Lower lobe of right lung (tissue), 2 donors: ENCODE data around the gene SEMA3E. TPM values are rescaled to one million over a fixed set of nuclear protein-coding genes. Genes with fewer than 3 reads are reported as not detected.

Experiments
- ATAC-seq, 2 donors: fragments of 200-7000 bp; cut with Tn5 transposase; one replicate each; pipeline ENCODE4 v1.9.1; 2020 to 2022; ENCODE audit warnings: mild to moderate bottlenecking in 2 of 2, moderate library complexity in 2 of 2
- DNase-seq: peaks from one replicate; pipeline ENCODE4 v3.0.0-alpha.2; 2020
- H3K27ac ChIP-seq: fragments of 200-600 bp; one replicate; pipeline ENCODE4 v1.8.0; 2022
- H3K27me3 ChIP-seq: fragments of 200-600 bp; one replicate; pipeline ENCODE4 v1.8.0; 2022; ENCODE audit warnings: low read depth
- H3K36me3 ChIP-seq: fragments of 200-600 bp; one replicate; pipeline ENCODE4 v1.8.0; 2022; ENCODE audit warnings: mild to moderate bottlenecking
- H3K4me1 ChIP-seq: fragments of 200-600 bp; one replicate; pipeline ENCODE4 v1.8.0; 2022
- H3K4me3 ChIP-seq: fragments of 200-600 bp; one replicate; pipeline ENCODE4 v1.8.0; 2022; ENCODE audit warnings: mild to moderate bottlenecking
- H3K9me3 ChIP-seq: fragments of 200-600 bp; one replicate; pipeline ENCODE4 v1.8.0; 2022
- CTCF ChIP-seq: fragments of 200-600 bp; IDR thresholded peaks from one replicate; pipeline ENCODE4 v1.8.0; 2022; ENCODE audit warnings: antibody characterized with exemption, mild to moderate bottlenecking
- intact Hi-C: fragments of 100-400 bp; cut with DNase I; formaldehyde crosslinking; loops from one replicate; pipeline ENCODE4 v1.11.0; 2022
- total RNA-seq: library from RNA; stranded (reverse); fragmentation: NEBNext Ultra II Directional; extraction: Animal tissue kit (Norgen Biotek cat#: 25700); gene quantifications from one replicate; pipeline ENCODE4 v1.2.1, GENCODE V29; 2021
- donor health status: DM: no; HTN: yes; CAD: no; lungs with severe emphysema.

The SEMA3E gene
- total RNA-seq, 1 donor from 2014 or later = 8.8 TPM

- Histone ChIP-seq H3K4me1 (no peaks in the 10 kb centered on the region), H3K36me3 (no peaks in the 10 kb centered on the region), H3K9me3 (no peaks in the 10 kb centered on the region), H3K27ac (no peak overlapping the region), H3K4me3 (no peak overlapping the region), H3K27me3 (no peaks in the 10 kb centered on the region)
- no peak for TF ChIP-seq CTCF
- no peak for DNase-seq
- intact Hi-C loops = no loop called here
- no peak for ATAC-seq
These were observed 67.1 kb downstream of the SEMA3E start for GRCh38 chr7:83581667-83582435.

- no peak for TF ChIP-seq CTCF
- Histone ChIP-seq H3K27me3 (no peaks in the 10 kb centered on the region), H3K4me3 (no peak overlapping the region), H3K4me1 (no peaks in the 10 kb centered on the region), H3K9me3 (no peaks in the 10 kb centered on the region), H3K36me3 (no peaks in the 10 kb centered on the region), H3K27ac (no peak overlapping the region)
- intact Hi-C loops = no loop called here
- DNase-seq = no peak
- ATAC-seq = no peak
These were observed 69.2 kb downstream of the SEMA3E start for GRCh38 chr7:83579740-83580139.

GRCh38 chr7:83575436-83575835 is 73.5 kb downstream of the SEMA3E start:
- Histone ChIP-seq H3K4me1 (no peaks in the 10 kb centered on the region), H3K27ac (no peak overlapping the region)

GRCh38 chr7:83574616-83575015 is 74.3 kb downstream of the SEMA3E start:
- ATAC-seq (no peak), DNase-seq (no peak)
- Histone ChIP-seq H3K9me3 (no peaks in the 10 kb centered on the region), H3K36me3 (no peaks in the 10 kb centered on the region), H3K27me3 (no peaks in the 10 kb centered on the region), H3K4me1 (no peaks in the 10 kb centered on the region), H3K27ac (no peak overlapping the region), H3K4me3 (no peak overlapping the region)
- TF ChIP-seq CTCF = no peak
- intact Hi-C loops = no loop called here

More at GRCh38 chr7:83575436-83575835, 73.5 kb downstream of the SEMA3E start:
- Histone ChIP-seq H3K36me3 (no peaks in the 10 kb centered on the region), H3K4me3 (no peak overlapping the region), H3K9me3 (no peaks in the 10 kb centered on the region), H3K27me3 (no peaks in the 10 kb centered on the region)
- no peak for ATAC-seq
- no peak for TF ChIP-seq CTCF
- intact Hi-C loops = no loop called here
- no peak for DNase-seq

- Histone ChIP-seq H3K4me1 (no peaks in the 10 kb centered on the region), H3K36me3 (no peaks in the 10 kb centered on the region), H3K9me3 (no peaks in the 10 kb centered on the region), H3K4me3 (no peak overlapping the region), H3K27me3 (no peaks in the 10 kb centered on the region), H3K27ac (no peak overlapping the region)
- intact Hi-C loops = no loop called here
- ATAC-seq (no peak), DNase-seq (no peak)
- TF ChIP-seq CTCF = no peak
These were observed 86.0 kb downstream of the SEMA3E start for GRCh38 chr7:83562960-83563359.
